GM19468 (cell line): ENCODE measurements around the gene RPS6KA2.
A peak's percentile ranks its signal among the peaks of the same experiment; 100 is the strongest.

Experiments
- ATAC-seq: cut with Tn5 transposase; IDR thresholded peaks from one replicate; pipeline ENCODE4 v1.9.1; 2021; ENCODE audit warnings: mild to moderate bottlenecking, moderate library complexity, moderate number of reproducible peaks; ENCODE audit not compliant: unreplicated experiment; ENCODE audit errors: extremely low read depth

The RPS6KA2 gene

GRCh38 chr6:166417285-166417691 is 209.8 kb downstream of the RPS6KA2 start:
- no peak for ATAC-seq

GRCh38 chr6:166415833-166416347 is 211.2 kb downstream of the RPS6KA2 start:
- ATAC-seq = no peak

- ATAC-seq = no peak
These were observed 211.7 kb downstream of the RPS6KA2 start for GRCh38 chr6:166415306-166415705.

GRCh38 chr6:166413491-166413951 is 213.5 kb downstream of the RPS6KA2 start:
- no peak for ATAC-seq

- ATAC-seq = no peak
These were observed 214.1 kb downstream of the RPS6KA2 start for GRCh38 chr6:166412911-166413384.

- ATAC-seq = no peak
These were observed 214.7 kb downstream of the RPS6KA2 start for GRCh38 chr6:166412156-166412910.

GRCh38 chr6:166411721-166412151 is 215.3 kb downstream of the RPS6KA2 start:
- ATAC-seq = no peak

- no peak for ATAC-seq
These were observed 215.8 kb downstream of the RPS6KA2 start for GRCh38 chr6:166411271-166411670.

- no peak for ATAC-seq
These were observed 216.6 kb downstream of the RPS6KA2 start for GRCh38 chr6:166410426-166410935.

- no peak for ATAC-seq
These were observed 217.9 kb downstream of the RPS6KA2 start for GRCh38 chr6:166408936-166409755.

GRCh38 chr6:166406197-166406596 is 220.9 kb downstream of the RPS6KA2 start:
- ATAC-seq = no peak

GRCh38 chr6:166405386-166405785 is 221.7 kb downstream of the RPS6KA2 start:
- ATAC-seq = no peak

- no peak for ATAC-seq
These were observed 224.3 kb downstream of the RPS6KA2 start for GRCh38 chr6:166402582-166403277.

GRCh38 chr6:166400649-166401250 is 226.3 kb downstream of the RPS6KA2 start:
- peak; percentile 74 for ATAC-seq

GRCh38 chr6:166400181-166400580 is 226.9 kb downstream of the RPS6KA2 start:
- no peak for ATAC-seq

GRCh38 chr6:166398348-166398747 is 228.7 kb downstream of the RPS6KA2 start:
- no peak for ATAC-seq

- ATAC-seq = no peak
These were observed 229.2 kb downstream of the RPS6KA2 start for GRCh38 chr6:166397849-166398248.

- ATAC-seq = no peak
These were observed 231.3 kb downstream of the RPS6KA2 start for GRCh38 chr6:166395778-166396177.

GRCh38 chr6:166395351-166395750 is 231.7 kb downstream of the RPS6KA2 start:
- ATAC-seq = no peak
